Common myeloid progenitor, CD34-positive (primary cell): ENCODE data around the gene TOMM6.

Source experiments
- CTCF ChIA-PET: fragments of 350-600 bp; sonication (Branson Sonifier 250); formaldehyde crosslinking; loops from one replicate; lab custom pipeline; 2021; ENCODE audit warnings: antibody characterized with exemption; lab: Charles Lee
- POLR2A ChIA-PET: fragments of 350-600 bp; sonication (Branson Sonifier 250); formaldehyde crosslinking; loops from one replicate; lab custom pipeline; 2021; ENCODE audit warnings: antibody characterized with exemption; lab: Charles Lee
- DNase-seq, 3 donors: peaks; one replicate each; pipeline versions ENCODE4 v3.0.0 to v3.0.0-alpha.2; 2013
- H3K27ac ChIP-seq, 2 experiments: 1 replicate in 1 of 2; 2 replicates in 1 of 2; pipeline ENCODE4 v1.7.0; 2013; ENCODE audit warnings: inconsistent platforms in 2 of 2, low read length in 2 of 2, mild to moderate bottlenecking in 2 of 2, low read depth in 1 of 2, moderate library complexity in 1 of 2; ENCODE audit not compliant: severe bottlenecking in 2 of 2, insufficient read depth in 1 of 2, poor library complexity in 1 of 2
- H3K27me3 ChIP-seq, 5 experiments: replicated peaks in 2 of 5; 1 replicate in 3 of 5; 2 replicates in 2 of 5; pipeline versions ENCODE4 v1.6.1 to v1.7.0; 2013; ENCODE audit warnings: low read length in 4 of 5, mild to moderate bottlenecking in 2 of 5, moderate library complexity in 2 of 5, inconsistent platforms in 1 of 5; ENCODE audit not compliant: insufficient read depth in 5 of 5, control insufficient read depth in 4 of 5
- H3K36me3 ChIP-seq, 4 experiments: 1 replicate in 2 of 4; 2 replicates in 2 of 4; pipeline versions ENCODE4 v1.6.1 to v1.7.0; 2013; ENCODE audit warnings: low read length in 3 of 4, control low read depth in 1 of 4, mild to moderate bottlenecking in 1 of 4; ENCODE audit not compliant: control insufficient read depth in 4 of 4, insufficient read depth in 4 of 4
- H3K4me1 ChIP-seq, 4 experiments: 1 replicate in 3 of 4; 2 replicates in 1 of 4; pipeline versions ENCODE4 v1.6.1 to v1.7.1; 2013; ENCODE audit warnings: low read length in 3 of 4, mild to moderate bottlenecking in 3 of 4, control low read depth in 1 of 4, inconsistent platforms in 1 of 4, moderate library complexity in 1 of 4; ENCODE audit not compliant: control insufficient read depth in 4 of 4, insufficient read depth in 4 of 4; ENCODE audit errors: control extremely low read depth in 1 of 4
- H3K4me3 ChIP-seq, 7 experiments: 1 replicate in 4 of 7; 2 replicates in 3 of 7; pipeline versions ENCODE4 v1.5.1 to v1.7.0; 2013; ENCODE audit warnings: mild to moderate bottlenecking in 7 of 7, low read length in 6 of 7, moderate library complexity in 6 of 7, inconsistent platforms in 2 of 7, low read depth in 2 of 7, control low read depth in 1 of 7; ENCODE audit not compliant: insufficient read depth in 4 of 7, control insufficient read depth in 1 of 7; ENCODE audit errors: extremely low read depth in 1 of 7
- H3K9me3 ChIP-seq, 5 experiments: 1 replicate in 4 of 5; 2 replicates in 1 of 5; pipeline versions ENCODE4 v1.6.1 to v1.7.1; 2013; ENCODE audit warnings: low read length in 4 of 5, mild to moderate bottlenecking in 2 of 5, inconsistent platforms in 1 of 5, low read depth in 1 of 5, moderate library complexity in 1 of 5; ENCODE audit not compliant: control insufficient read depth in 4 of 5, insufficient read depth in 2 of 5; ENCODE audit errors: control extremely low read depth in 1 of 5
- whole genome bisulfite sequencing: methylation state at CpG from one replicate; pipeline ENCODE4 v1.1.5; 2013; ENCODE audit not compliant: insufficient coverage; 5-methylcytosine and 5-hydroxymethylcytosine counted together

TOMM6 gene

GRCh38 chr6:41785254-41785653 lies 2.2 kb upstream of the TOMM6 start:
- POLR2A ChIA-PET: no interaction called here
- Histone ChIP-seq H3K36me3 (peaks cover 5 to 13% (median 10%) of the 10 kb centered on the region in 4 experiments), H3K4me3 (no peak overlapping the region), H3K9me3 (no peaks in the 10 kb centered on the region), H3K4me1 (peaks cover 8 to 50% (median 32%) of the 10 kb centered on the region in 4 experiments), H3K27ac (no peak overlapping the region), H3K27me3 (no peaks in the 10 kb centered on the region)
- DNase-seq: no peak
- WGBS: 98% methylated on average over 9 of the region's 11 CpGs
- CTCF ChIA-PET: interaction anchor here (0.8 to 7.2 kb wide), 15 partner anchors 9 to 430 kb away, joined by 3 to 58 read pairs (median 4); no protein-coding TSS in a partner anchor

- WGBS: 39% methylated on average over 23 of the region's 29 CpGs
- Histone ChIP-seq H3K27ac (no peak overlapping the region), H3K4me1 (peaks cover 8 to 47% (median 28%) of the 10 kb centered on the region in 4 experiments), H3K9me3 (no peaks in the 10 kb centered on the region), H3K27me3 (no peaks in the 10 kb centered on the region), H3K4me3 (peak overlapping the region in 6 of 7 experiments; percentile 96 to 100 (median 98)), H3K36me3 (peaks cover 8 to 19% (median 14%) of the 10 kb centered on the region in 4 experiments)
- POLR2A ChIA-PET: interaction anchor here (1.4 kb wide), 1 partner anchor 136 kb away, joined by 3 read pairs; the partner anchor contains the start of gene BYSL
- DNase-seq: peak in 2 of 3 donors; percentile 19 to 21
- CTCF ChIA-PET: interaction anchor here (0.6 to 7.2 kb wide), 28 partner anchors 8 to 429 kb away, joined by 3 to 58 read pairs (median 4); partner anchors contain the start of genes BYSL and MED20
These were observed 1.6 kb upstream of the TOMM6 start for GRCh38 chr6:41785689-41786450.

- Histone ChIP-seq H3K9me3 (no peaks in the 10 kb centered on the region), H3K27me3 (no peaks in the 10 kb centered on the region), H3K4me1 (peaks cover 2 to 40% (median 20%) of the 10 kb centered on the region in 4 experiments), H3K4me3 (peak overlapping the region; percentile 92 to 100 (median 97)), H3K27ac (peak overlapping the region; percentile 93 to 99), H3K36me3 (peaks cover 8 to 26% (median 18%) of the 10 kb centered on the region in 4 experiments)
- POLR2A ChIA-PET: interaction anchor here (1.3 to 1.8 kb wide), 3 partner anchors 18 to 264 kb away, joined by 3 to 7 read pairs (median 5); partner anchors contain the start of genes BYSL and TAF8
- WGBS: under 1% methylated on average over 48 of the region's 58 CpGs
- peak; percentile 69 to 84 (median 82) for DNase-seq
- CTCF ChIA-PET: interaction anchor here (0.8 to 7.2 kb wide), 33 partner anchors 9 to 428 kb away, joined by 3 to 58 read pairs (median 4); partner anchors contain the start of genes BYSL and MED20
These were observed 859 bp upstream of the TOMM6 start for GRCh38 chr6:41786451-41787218.

GRCh38 chr6:41789390-41789724 lies 1.9 kb downstream of the TOMM6 start:
- H3K36me3 ChIP-seq: peaks cover 11 to 43% (median 24%) of the 10 kb centered on the region in 4 experiments
- ChIA-PET CTCF (interaction anchor here (0.7 to 1.5 kb wide), 3 partner anchors 8 to 255 kb away, joined by 3 to 5 read pairs (median 4); partner anchors contain the start of gene PRICKLE4), POLR2A (interaction anchor here (0.6 kb wide), 1 partner anchor 106 kb away, joined by 3 read pairs; the partner anchor contains the start of gene USP49)
- peaks cover 0 to 35% (median 20%) of the 10 kb centered on the region in 4 experiments for H3K4me1 ChIP-seq
- H3K4me3 ChIP-seq: no peak overlapping the region
- no peaks in the 10 kb centered on the region for H3K9me3 ChIP-seq
- no peaks in the 10 kb centered on the region for H3K27me3 ChIP-seq
- DNase-seq: no peak
- 88% methylated on average over 2 of the region's 3 CpGs for WGBS
- H3K27ac ChIP-seq: no peak overlapping the region

- WGBS: 100% methylated on average over 1 of the region's 1 CpG
- H3K27me3 ChIP-seq: no peaks in the 10 kb centered on the region
- no peak overlapping the region for H3K27ac ChIP-seq
- CTCF ChIA-PET: interaction anchor here (0.7 to 1.5 kb wide), 3 partner anchors 9 to 254 kb away, joined by 3 to 5 read pairs (median 4); partner anchors contain the start of gene PRICKLE4
- H3K4me1 ChIP-seq: peaks cover 0 to 28% (median 17%) of the 10 kb centered on the region in 4 experiments
- no peak overlapping the region for H3K4me3 ChIP-seq
- POLR2A ChIA-PET: no interaction called here
- no peaks in the 10 kb centered on the region for H3K9me3 ChIP-seq
- no peak for DNase-seq
- H3K36me3 ChIP-seq: peaks cover 11 to 46% (median 24%) of the 10 kb centered on the region in 4 experiments
These were observed 2.6 kb downstream of the TOMM6 start for GRCh38 chr6:41790045-41790444.

GRCh38 chr6:41791305-41791704 lies 3.8 kb downstream of the TOMM6 start:
- Histone ChIP-seq H3K27me3 (no peaks in the 10 kb centered on the region), H3K9me3 (no peaks in the 10 kb centered on the region), H3K27ac (no peak overlapping the region), H3K36me3 (peaks cover 12 to 59% (median 31%) of the 10 kb centered on the region in 4 experiments), H3K4me3 (no peak overlapping the region), H3K4me1 (peaks cover 0 to 17% (median 11%) of the 10 kb centered on the region in 4 experiments)
- DNase-seq: no peak
- 100% methylated on average over 1 of the region's 1 CpG for WGBS
- POLR2A ChIA-PET: interaction anchor here (0.5 kb wide), 1 partner anchor 65 kb away, joined by 4 read pairs; no protein-coding TSS in a partner anchor
- CTCF ChIA-PET: no interaction called here
